Ecto neural progenitor cell (in vitro differentiated cells): ENCODE results near the gene ARFGEF3.
"Not testable (repeated sequence)": the region's sequence is repeated elsewhere in the genome, so short reads cannot be mapped to it uniquely, and the experiment has no call there.

Experiments
- DNase-seq: peaks from one replicate; pipeline ENCODE4 v3.0.0-alpha.2; 2018; ENCODE audit warnings: low spot score

ARFGEF3 gene

GRCh38 chr6:138272533-138273315 is 111.0 kb downstream of the ARFGEF3 start:
- DNase-seq, result no peak

GRCh38 chr6:138275976-138276375 is 114.2 kb downstream of the ARFGEF3 start:
- no peak for DNase-seq

GRCh38 chr6:138277835-138278234 is 116.1 kb downstream of the ARFGEF3 start:
- no peak for DNase-seq

- DNase-seq, result no peak
These were observed 116.6 kb downstream of the ARFGEF3 start for GRCh38 chr6:138278326-138278725.

GRCh38 chr6:138285800-138286199 is 124.1 kb downstream of the ARFGEF3 start:
- no peak for DNase-seq

GRCh38 chr6:138286698-138287097 is 125.0 kb downstream of the ARFGEF3 start:
- no peak for DNase-seq

- no peak for DNase-seq
These were observed 125.6 kb downstream of the ARFGEF3 start for GRCh38 chr6:138287144-138287955.

- not testable (repeated sequence) for DNase-seq
These were observed 126.8 kb downstream of the ARFGEF3 start for GRCh38 chr6:138288428-138289085.

- no peak for DNase-seq
These were observed 128.0 kb downstream of the ARFGEF3 start for GRCh38 chr6:138289739-138290138.

- no peak for DNase-seq
These were observed 128.8 kb downstream of the ARFGEF3 start for GRCh38 chr6:138290423-138290962.

- no peak for DNase-seq
These were observed 129.5 kb downstream of the ARFGEF3 start for GRCh38 chr6:138291036-138291848.

GRCh38 chr6:138291849-138292181 is 130.1 kb downstream of the ARFGEF3 start:
- no peak for DNase-seq

- no peak for DNase-seq
These were observed 130.7 kb downstream of the ARFGEF3 start for GRCh38 chr6:138292482-138292881.

GRCh38 chr6:138293428-138294395 is 132.0 kb downstream of the ARFGEF3 start:
- DNase-seq, result no peak

GRCh38 chr6:138296381-138296780 is 134.6 kb downstream of the ARFGEF3 start:
- DNase-seq, result no peak

GRCh38 chr6:138296786-138297185 is 135.0 kb downstream of the ARFGEF3 start:
- no peak for DNase-seq

GRCh38 chr6:138297761-138298298 is 136.1 kb downstream of the ARFGEF3 start:
- DNase-seq, result no peak

GRCh38 chr6:138300469-138300868 is 138.7 kb downstream of the ARFGEF3 start:
- DNase-seq, result no peak

GRCh38 chr6:138302554-138302953 is 140.8 kb downstream of the ARFGEF3 start:
- DNase-seq, result no peak

- no peak for DNase-seq
These were observed 145.6 kb downstream of the ARFGEF3 start for GRCh38 chr6:138307352-138307751.
